ENCODE measurements around the gene ZFPM1.

The ZFPM1 gene

GRCh38 chr16:88502776-88503280 is 49.7 kb downstream of the ZFPM1 start:
- DNase-seq = no peak

- DNase-seq = no peak
These were observed 50.3 kb downstream of the ZFPM1 start for GRCh38 chr16:88503374-88503770.

- no peak for DNase-seq
These were observed 50.9 kb downstream of the ZFPM1 start for GRCh38 chr16:88503771-88504488.

GRCh38 chr16:88504489-88505404 is 51.7 kb downstream of the ZFPM1 start:
- DNase-seq = no peak

DNA sequence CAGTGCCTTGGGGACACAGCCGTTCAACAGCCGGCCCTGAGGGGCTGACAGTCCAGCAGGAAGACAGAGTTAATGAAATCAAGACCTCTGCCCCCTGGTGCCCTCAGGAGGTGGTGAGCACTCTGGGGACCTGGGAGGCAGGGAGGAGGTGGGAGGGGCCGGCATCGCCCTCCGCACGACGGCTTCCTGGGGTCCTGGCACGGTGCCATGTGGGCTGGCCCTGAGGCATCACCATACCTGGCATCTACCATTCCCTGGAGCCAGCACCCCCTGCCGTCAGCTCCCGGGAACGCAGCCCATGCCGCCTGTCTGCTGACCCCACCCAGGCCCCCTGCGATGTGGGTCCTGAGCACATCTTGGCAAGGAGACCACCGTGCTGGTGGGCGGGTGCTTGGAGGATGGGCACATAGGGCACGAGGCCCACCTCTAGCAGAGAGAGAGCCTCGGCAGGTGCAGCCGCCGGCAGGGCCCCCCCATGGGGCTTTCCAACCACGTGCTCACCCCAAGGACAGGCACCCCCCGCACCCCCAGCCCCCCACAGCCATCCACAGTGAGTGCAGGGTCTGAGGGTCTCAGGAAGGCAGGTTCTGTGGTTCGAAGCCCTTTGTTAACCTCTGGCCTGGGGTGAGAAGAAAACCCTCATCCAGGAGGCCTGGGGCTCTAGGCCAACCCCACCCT is 52.5 kb downstream of the ZFPM1 start:
- DNase-seq = no peak

DNA sequence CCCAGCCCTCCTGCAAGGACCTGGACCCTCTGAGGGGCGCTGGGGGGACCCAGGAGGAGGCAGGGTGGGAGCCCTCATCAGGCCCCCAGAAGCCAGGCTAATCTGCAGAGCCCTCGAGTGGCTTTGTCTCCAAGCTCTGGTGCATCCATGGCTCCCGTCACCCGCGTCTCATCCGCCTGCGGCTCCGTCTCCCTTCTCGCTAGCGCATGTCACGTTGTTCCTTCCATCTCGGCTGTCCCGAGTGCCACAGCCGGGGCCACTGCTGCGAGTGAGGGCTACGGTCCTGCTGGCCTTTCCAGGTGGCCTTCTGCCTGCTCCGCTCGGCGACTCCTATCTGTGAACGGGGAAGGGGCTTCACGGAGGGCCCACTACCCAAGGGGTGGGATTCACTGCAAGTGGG is 53.6 kb downstream of the ZFPM1 start:
- no peak for DNase-seq

DNA sequence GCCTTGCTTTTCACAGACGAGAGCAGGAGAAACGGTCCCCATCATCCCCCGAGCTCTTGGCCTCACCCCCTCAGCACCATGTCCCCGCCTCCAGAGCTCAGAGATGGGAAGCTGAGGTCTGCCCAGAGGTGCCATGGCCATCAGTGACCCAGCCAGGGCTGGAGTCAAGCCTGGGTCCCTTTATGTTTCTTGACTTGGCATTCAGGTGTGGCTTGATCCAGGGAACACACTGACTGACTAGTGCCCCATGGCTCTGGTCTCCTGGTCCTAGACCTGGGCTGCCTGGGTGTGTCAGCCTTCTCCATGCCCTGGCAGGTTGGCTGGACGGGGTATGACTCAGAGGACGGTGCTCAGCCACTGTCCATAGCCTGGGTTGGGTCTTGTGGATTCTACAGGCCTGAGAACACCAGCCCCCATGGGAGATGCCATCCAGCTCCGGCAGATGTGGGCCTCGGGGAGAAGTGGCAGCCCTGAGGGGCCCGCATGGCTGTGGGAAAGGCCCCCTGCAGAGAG is 54.2 kb downstream of the ZFPM1 start:
- no peak for DNase-seq

DNA sequence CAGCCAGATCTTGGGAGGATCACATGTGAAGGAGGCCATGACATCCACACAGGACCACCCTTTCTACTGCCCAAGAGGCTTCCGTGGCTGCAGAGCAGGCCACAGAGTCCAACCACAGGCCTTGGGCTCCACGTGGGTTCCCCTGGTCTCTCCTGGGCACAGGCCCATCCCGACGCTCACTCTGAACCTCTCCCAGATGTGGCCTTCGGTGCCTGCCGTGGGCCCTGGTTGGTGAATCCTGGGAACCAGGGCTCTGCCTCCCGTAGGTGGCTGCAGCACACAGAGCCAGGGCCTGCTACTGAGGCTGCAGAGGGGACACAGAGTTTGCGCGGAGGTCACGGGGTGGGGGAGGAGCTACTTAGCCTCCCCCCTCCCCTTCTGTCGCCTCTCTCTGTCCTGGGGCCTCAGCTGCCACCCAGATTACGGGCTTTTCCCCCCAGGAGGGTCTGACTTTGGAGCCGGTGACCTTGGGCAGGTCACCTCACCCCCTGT is 55.3 kb downstream of the ZFPM1 start:
- no peak for DNase-seq

GRCh38 chr16:88508868-88509748 is 56.0 kb downstream of the ZFPM1 start:
- DNase-seq = no peak

DNA sequence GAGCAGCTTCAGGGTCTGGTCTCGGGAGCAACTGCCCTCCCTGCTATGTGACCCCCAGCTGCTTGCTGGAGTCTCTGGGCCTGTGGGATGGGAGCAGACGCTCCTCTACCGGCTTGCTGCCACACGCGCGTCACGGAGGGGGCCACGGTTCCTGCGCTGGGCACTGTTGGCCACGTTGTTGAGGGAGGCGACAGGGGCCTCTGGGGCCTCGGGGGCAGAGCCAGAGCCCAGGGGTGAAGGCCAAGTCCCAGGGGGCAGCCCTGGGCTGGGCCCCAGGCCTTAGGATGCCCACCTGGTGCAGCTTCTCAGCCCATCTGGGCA is 56.6 kb downstream of the ZFPM1 start:
- no peak for DNase-seq

- DNase-seq = no peak
These were observed 57.3 kb downstream of the ZFPM1 start for GRCh38 chr16:88510091-88510994.

GRCh38 chr16:88511060-88511459 is 58.0 kb downstream of the ZFPM1 start:
- no peak for DNase-seq

DNA sequence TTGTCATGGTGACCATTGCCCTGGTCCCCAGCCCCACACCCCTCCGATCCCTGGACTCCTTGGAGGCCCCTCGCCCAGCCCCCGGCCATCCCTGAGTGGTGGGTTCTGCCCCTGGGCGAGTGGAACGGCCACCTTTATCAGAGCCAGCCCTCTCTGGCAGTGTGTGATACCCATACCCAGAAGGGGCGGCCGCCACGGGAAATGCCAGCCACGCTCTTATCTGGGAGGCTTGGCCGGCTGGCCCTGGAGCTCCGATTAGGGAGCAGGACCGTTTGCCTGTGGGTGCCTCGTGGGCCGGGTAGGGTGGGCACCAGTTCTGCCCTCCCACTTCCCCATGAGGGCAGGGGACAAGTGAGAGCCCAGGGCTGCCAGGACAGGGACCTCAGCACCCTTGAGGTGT is 58.8 kb downstream of the ZFPM1 start:
- no peak for DNase-seq

GRCh38 chr16:88512728-88513696 is 59.9 kb downstream of the ZFPM1 start:
- no peak for DNase-seq

- no peak for DNase-seq
These were observed 61.0 kb downstream of the ZFPM1 start for GRCh38 chr16:88514070-88514469.

DNA sequence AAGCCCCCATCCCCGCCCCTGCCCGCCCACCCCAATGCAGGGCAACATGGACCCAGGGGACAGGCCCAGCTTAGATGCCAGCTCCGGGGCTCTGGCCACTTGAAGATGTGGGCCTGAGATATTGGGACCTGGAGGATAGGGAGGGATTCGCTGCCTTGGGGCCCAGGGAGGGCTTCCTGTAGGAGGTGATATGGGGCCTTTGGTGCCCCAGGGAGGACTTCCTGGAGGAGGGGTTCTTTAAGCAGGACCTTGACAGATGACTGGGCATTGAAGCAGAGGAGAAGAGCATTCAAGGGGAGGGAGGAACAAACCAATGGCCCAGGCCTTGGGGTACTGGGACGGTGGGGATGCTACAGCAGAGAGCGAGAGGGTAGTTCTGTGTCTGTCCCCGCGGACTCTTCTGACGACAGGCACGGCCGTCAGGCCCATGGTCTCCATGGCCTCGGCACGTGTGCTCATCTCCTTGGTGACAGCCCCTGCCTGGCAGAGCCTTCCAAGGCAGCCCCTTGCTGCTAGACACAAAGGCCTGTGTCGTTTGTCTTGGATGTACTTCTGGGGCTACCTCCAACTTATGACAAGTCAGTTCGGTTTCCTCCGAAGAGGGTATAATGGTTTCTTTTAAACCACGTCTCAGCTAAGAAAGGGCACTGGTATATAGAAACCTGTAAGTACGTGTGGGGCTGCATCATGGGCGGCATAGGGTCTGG is 61.6 kb downstream of the ZFPM1 start:
- no peak for DNase-seq

DNA sequence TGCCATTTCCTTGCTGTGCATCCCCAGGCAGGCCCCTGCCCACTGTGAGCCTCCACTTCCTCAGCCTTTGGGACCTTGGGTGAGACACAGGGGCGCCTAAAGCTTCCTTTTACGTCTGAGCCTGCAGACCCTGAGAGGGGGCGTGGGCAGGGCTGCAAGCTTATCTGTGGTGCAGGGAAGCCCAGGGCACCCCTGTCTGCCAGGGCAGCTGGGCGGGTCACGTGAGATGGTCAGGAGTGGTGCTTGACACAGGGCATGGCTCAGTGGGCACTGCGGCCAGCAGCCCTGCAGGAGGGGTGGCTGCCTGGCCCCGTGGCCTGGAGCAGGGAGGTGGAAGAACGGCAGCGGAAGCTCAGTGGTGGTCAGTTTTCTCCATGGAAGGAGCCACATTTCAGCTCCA is 62.3 kb downstream of the ZFPM1 start:
- DNase-seq = no peak

GRCh38 chr16:88515925-88516594 is 63.0 kb downstream of the ZFPM1 start:
- no peak for DNase-seq
